ENCODE data around the gene COG5.

Gene COG5

DNA sequence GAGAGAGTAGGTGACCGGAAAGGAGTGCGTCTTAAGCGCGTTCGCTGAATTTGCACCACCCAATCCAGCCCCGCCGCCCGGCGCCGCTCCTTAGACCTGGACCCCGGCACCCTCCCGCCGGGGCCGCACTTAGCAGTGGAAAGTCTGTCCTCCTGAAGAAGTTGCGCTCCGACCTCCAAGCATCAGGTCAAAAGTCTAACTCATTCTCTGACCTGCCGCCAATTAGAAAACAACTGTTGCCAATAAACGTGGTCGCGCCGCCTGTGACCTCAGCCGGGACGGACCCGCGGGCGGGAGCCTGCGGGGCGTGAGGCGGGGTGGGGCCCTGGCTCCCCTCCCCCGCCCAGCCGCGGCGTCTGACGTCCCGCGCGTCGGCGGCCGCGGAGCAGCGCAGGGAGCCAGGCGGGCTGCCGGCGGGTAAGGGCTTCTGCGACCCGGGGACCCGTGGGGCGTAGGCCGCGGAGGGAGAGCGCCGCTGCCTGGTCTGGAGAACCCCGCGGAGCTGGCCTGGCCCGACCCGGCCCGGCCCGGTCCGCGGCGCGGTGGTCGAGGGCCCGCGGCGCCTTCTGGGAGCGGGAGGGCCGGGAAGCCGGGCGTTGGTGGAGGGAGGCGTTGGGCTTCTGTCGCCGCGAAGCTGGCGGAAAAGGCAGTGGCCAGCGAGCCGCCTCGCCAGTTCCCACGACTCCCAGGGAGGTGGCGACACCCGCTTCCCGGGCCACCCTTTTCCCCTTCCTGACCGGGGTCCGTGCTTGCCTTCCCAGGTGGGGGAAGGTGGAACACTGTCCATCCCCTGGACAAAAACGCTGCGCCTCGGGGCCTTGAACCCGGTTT lies 16.4 kb upstream of the COG5 start, which contains the start of gene BCAP29:
TSS of gene BCAP29 (plus strand) at position 362 of the 831 bp plus-strand sequence. CDS start 527 bp downstream, outside the sequence.
- peak within 1 kb of the TSS; percentile 70 for H3K4me3 ChIP-seq (IDR thresholded peaks at IDR 0.05; ENCODE audit: insufficient read depth, low read depth, low read length)
- H2AFZ ChIP-seq (ENCODE audit: low read depth): peak within 1 kb of the TSS; percentile 99
- peak within 1 kb of the TSS; percentile 86 for H3K9ac ChIP-seq
- H3K79me2 ChIP-seq (ENCODE audit: insufficient read depth, low read depth): no peaks in the 10 kb centered on the region
- H3K4me1 ChIP-seq (ENCODE audit: low read depth, poor library complexity, severe bottlenecking): peaks cover 13% of the 10 kb centered on the region
- no peaks in the 10 kb centered on the region for H3K27me3 ChIP-seq (ENCODE audit: insufficient read depth, low read depth)
- TF ChIP-seq, protein P1, sequence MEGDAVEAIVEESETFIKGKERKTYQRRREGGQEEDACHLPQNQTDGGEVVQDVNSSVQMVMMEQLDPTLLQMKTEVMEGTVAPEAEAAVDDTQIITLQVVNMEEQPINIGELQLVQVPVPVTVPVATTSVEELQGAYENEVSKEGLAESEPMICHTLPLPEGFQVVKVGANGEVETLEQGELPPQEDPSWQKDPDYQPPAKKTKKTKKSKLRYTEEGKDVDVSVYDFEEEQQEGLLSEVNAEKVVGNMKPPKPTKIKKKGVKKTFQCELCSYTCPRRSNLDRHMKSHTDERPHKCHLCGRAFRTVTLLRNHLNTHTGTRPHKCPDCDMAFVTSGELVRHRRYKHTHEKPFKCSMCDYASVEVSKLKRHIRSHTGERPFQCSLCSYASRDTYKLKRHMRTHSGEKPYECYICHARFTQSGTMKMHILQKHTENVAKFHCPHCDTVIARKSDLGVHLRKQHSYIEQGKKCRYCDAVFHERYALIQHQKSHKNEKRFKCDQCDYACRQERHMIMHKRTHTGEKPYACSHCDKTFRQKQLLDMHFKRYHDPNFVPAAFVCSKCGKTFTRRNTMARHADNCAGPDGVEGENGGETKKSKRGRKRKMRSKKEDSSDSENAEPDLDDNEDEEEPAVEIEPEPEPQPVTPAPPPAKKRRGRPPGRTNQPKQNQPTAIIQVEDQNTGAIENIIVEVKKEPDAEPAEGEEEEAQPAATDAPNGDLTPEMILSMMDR (conservative IDR thresholded peaks at IDR 0.05; ENCODE audit: low read depth, low read length): no peak
- H3K4me2 ChIP-seq: peak within 1 kb of the TSS; percentile 91
- H3K36me3 ChIP-seq (ENCODE audit: insufficient read depth): no peaks in the 10 kb centered on the region
- H3K27ac ChIP-seq: peak within 1 kb of the TSS; percentile 41
- no peaks in the 10 kb centered on the region for H4K20me1 ChIP-seq (ENCODE audit: insufficient read depth)

DNA sequence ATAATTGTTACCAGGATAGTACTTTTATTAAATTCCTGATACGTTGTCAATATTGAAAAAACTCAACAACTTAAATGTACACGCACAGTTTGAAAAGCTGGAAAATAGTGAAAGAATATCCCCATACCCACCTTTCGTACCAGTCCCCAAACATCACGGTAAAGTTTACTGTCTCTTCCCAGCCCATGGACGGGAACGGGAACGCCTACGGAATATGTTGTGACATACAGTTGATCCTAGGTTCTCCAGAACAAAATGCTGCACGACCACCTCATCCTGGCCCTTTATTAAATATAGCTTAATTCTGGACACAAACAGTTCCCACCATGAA lies 15.8 kb upstream of the COG5 start:
- Histone ChIP-seq H3K4me3 (IDR thresholded peaks at IDR 0.05; ENCODE audit: insufficient read depth, low read depth, low read length) (peak overlapping the region; percentile 70), H3K27me3 (ENCODE audit: insufficient read depth, low read depth) (no peaks in the 10 kb centered on the region), H2AFZ (ENCODE audit: low read depth) (peak overlapping the region; percentile 99), H3K27ac (peak overlapping the region; percentile 41), H3K9ac (peak overlapping the region; percentile 86), H3K36me3 (ENCODE audit: insufficient read depth) (no peaks in the 10 kb centered on the region), H3K4me1 (ENCODE audit: low read depth, poor library complexity, severe bottlenecking) (peaks cover 13% of the 10 kb centered on the region), H3K4me2 (peak overlapping the region; percentile 79), H4K20me1 (ENCODE audit: insufficient read depth) (no peaks in the 10 kb centered on the region), H3K79me2 (ENCODE audit: insufficient read depth, low read depth) (no peaks in the 10 kb centered on the region)
- TF ChIP-seq, protein P1 (conservative IDR thresholded peaks at IDR 0.05; ENCODE audit: low read depth, low read length): no peak

DNA sequence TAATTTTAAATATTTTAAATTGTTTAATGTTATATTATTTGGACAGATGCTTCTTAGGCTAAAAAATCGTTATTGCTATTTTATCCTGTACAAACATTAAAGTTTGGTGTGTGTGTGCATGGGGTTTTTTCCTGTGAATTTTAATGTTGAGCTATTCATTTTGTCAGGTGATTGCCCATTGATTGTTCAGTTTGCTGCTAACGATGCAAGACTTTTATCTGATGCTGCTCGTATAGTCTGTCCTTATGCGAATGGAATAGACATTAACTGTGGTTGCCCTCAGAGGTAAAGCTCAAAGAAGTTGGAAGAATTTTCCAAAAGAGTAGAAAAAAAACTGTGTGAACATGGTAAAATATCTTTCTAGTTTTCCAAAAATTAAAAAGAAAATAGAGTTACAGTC lies 9.8 kb upstream of the COG5 start:
- Histone ChIP-seq H3K4me2 (no peak overlapping the region), H3K36me3 (ENCODE audit: insufficient read depth) (no peaks in the 10 kb centered on the region), H3K9ac (no peak overlapping the region), H2AFZ (ENCODE audit: low read depth) (no peak overlapping the region), H3K4me1 (ENCODE audit: low read depth, poor library complexity, severe bottlenecking) (no peaks in the 10 kb centered on the region), H3K4me3 (IDR thresholded peaks at IDR 0.05; ENCODE audit: insufficient read depth, low read depth, low read length) (no peak overlapping the region), H3K27ac (no peak overlapping the region), H3K27me3 (ENCODE audit: insufficient read depth, low read depth) (no peaks in the 10 kb centered on the region), H3K79me2 (ENCODE audit: insufficient read depth, low read depth) (no peaks in the 10 kb centered on the region), H4K20me1 (ENCODE audit: insufficient read depth) (no peaks in the 10 kb centered on the region)
- TF ChIP-seq, protein P1 (conservative IDR thresholded peaks at IDR 0.05; ENCODE audit: low read depth, low read length): no peak

DNA sequence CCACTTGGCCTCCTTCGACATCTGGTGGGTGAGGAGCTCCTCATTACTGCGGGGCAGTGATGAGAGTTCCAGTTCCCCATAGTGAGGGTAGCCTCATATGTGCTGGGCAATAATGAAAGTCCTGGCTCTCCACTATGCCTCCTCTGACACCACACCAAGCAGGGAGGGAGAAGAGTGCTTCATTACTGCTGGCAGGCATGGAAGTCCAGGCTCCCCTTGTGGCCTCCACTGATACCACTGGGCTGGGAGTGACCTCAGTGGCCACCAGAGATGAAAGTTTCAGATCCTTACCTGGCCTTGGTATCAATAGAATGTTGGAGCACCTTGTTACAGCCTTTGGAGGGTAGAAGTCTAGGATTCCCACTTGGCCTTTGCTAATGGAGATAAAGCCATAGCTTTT lies 6.6 kb upstream of the COG5 start:
- TF ChIP-seq, protein P1 (conservative IDR thresholded peaks at IDR 0.05; ENCODE audit: low read depth, low read length): no peak
- Histone ChIP-seq H3K79me2 (ENCODE audit: insufficient read depth, low read depth) (no peaks in the 10 kb centered on the region), H4K20me1 (ENCODE audit: insufficient read depth) (no peaks in the 10 kb centered on the region), H3K9ac (no peak overlapping the region), H2AFZ (ENCODE audit: low read depth) (no peak overlapping the region), H3K27ac (no peak overlapping the region), H3K36me3 (ENCODE audit: insufficient read depth) (no peaks in the 10 kb centered on the region), H3K4me2 (no peak overlapping the region), H3K27me3 (ENCODE audit: insufficient read depth, low read depth) (no peaks in the 10 kb centered on the region), H3K4me1 (ENCODE audit: low read depth, poor library complexity, severe bottlenecking) (no peaks in the 10 kb centered on the region), H3K4me3 (IDR thresholded peaks at IDR 0.05; ENCODE audit: insufficient read depth, low read depth, low read length) (no peak overlapping the region)

Measured in KMS-11 (cell line).